Nucleus accumbens (tissue), 56 donors: Measurements from ENCODE around the gene SORBS1.
"Not testable (repeated sequence)": the region's sequence is repeated elsewhere in the genome, so short reads cannot be mapped to it uniquely, and the experiment has no call there.

ENCODE experiments used
- DNase-seq, 56 donors: peaks; one replicate each; lab custom pipeline; 2025; lab: John Stamatoyannopoulos, UW

Gene SORBS1

GRCh38 chr10:95373660-95374059 lies 187.5 kb downstream of the SORBS1 start:
- no peak for DNase-seq

GRCh38 chr10:95364342-95364741 lies 196.8 kb downstream of the SORBS1 start:
- DNase-seq = peak in 3 of 56 donors; percentile 9 to 18 (median 11)

GRCh38 chr10:95363303-95363912 lies 197.8 kb downstream of the SORBS1 start:
- peak in 10 of 56 donors; percentile 8 to 52 (median 15) for DNase-seq

GRCh38 chr10:95360122-95360714 lies 201.0 kb downstream of the SORBS1 start:
- DNase-seq = no peak

- DNase-seq = peak in 6 of 56 donors; percentile 13 to 48 (median 22)
Observed at GRCh38 chr10:95359466-95359865, 201.7 kb downstream of the SORBS1 start.

- DNase-seq = peak in 15 of 56 donors; percentile 14 to 56 (median 32)
Observed at GRCh38 chr10:95356190-95356955, 204.8 kb downstream of the SORBS1 start.

GRCh38 chr10:95355301-95355700 lies 205.9 kb downstream of the SORBS1 start:
- no peak for DNase-seq

GRCh38 chr10:95354110-95354509 lies 207.1 kb downstream of the SORBS1 start:
- DNase-seq = no peak

- no peak for DNase-seq
Observed at GRCh38 chr10:95353123-95353522, 208.0 kb downstream of the SORBS1 start.

GRCh38 chr10:95352684-95353083 lies 208.5 kb downstream of the SORBS1 start:
- DNase-seq = no peak

GRCh38 chr10:95350830-95351228 lies 210.3 kb downstream of the SORBS1 start:
- no peak for DNase-seq

- DNase-seq = no peak
Observed at GRCh38 chr10:95350219-95350829, 210.8 kb downstream of the SORBS1 start.

GRCh38 chr10:95347402-95347766 lies 213.8 kb downstream of the SORBS1 start:
- DNase-seq = not testable (repeated sequence)

- DNase-seq = no peak
Observed at GRCh38 chr10:95346715-95347401, 214.3 kb downstream of the SORBS1 start.

GRCh38 chr10:95343573-95343972 lies 217.6 kb downstream of the SORBS1 start:
- DNase-seq = no peak

- DNase-seq = no peak
Observed at GRCh38 chr10:95341716-95342130, 219.4 kb downstream of the SORBS1 start.

GRCh38 chr10:95339863-95340262 lies 221.3 kb downstream of the SORBS1 start:
- DNase-seq = no peak

GRCh38 chr10:95337423-95338160 lies 223.6 kb downstream of the SORBS1 start:
- DNase-seq = peak in 7 of 56 donors; percentile 11 to 50 (median 29)

GRCh38 chr10:95336702-95337101 lies 224.5 kb downstream of the SORBS1 start:
- no peak for DNase-seq
